Measurements from ENCODE around the gene GAS6. TPM values are rescaled to one million over a fixed set of nuclear protein-coding genes. Genes with fewer than 3 reads are reported as not detected.

The GAS6 gene
- total and polyA plus RNA-seq, 2 donors (not counting 3 experiments of a cell fraction or from before 2014, with no cell fraction given), result 69.2 to 109 TPM

GRCh38 chr13:113900646-113901045, 36.8 kb upstream of the GAS6 start:
- H3K4me1 ChIP-seq (ENCODE audit: control insufficient read depth, extremely low read depth, insufficient read depth, low read length), result peaks cover 16% of the 10 kb centered on the region
- CTCF ChIA-PET, result interaction anchor here (1.5 kb wide), 1 partner anchor 36 kb away, joined by 3 read pairs; no protein-coding TSS in a partner anchor
- POLR2A ChIA-PET, result no interaction called here
- H3K36me3 ChIP-seq (ENCODE audit: control insufficient read depth in 2 of 2, extremely low read depth in 1 of 2, insufficient read depth in 2 of 2, low read length in 2 of 2), result no peaks in the 10 kb centered on the region
- FAIRE-seq, result no peak
- DNase-seq (ENCODE audit: low read depth, low spot score), result no peak
- dilution Hi-C loops (cut with MboI; ENCODE audit: extremely low pct_ligation_motif_present, low sequenced_read_pairs), result no loop called here
- no peak overlapping the region for H2AFZ ChIP-seq (ENCODE audit: low read depth, low read length)
- TF ChIP-seq POLR2A (IDR thresholded peaks at IDR 0.05; ENCODE audit: low read depth, low read length), result no peak
- no peak for TF ChIP-seq MYC (IDR thresholded peaks at IDR 0.05; ENCODE audit: low read depth, low read length)
- no peak for TF ChIP-seq MAX (IDR thresholded peaks at IDR 0.05; ENCODE audit: insufficient read depth, insufficient read length)
- no peak for TF ChIP-seq JUN (IDR thresholded peaks at IDR 0.05; ENCODE audit: borderline replicate concordance, insufficient read depth, insufficient read length, low read depth)
- H3K27ac ChIP-seq (ENCODE audit: insufficient read depth, low read depth, low read length), result no peak overlapping the region
- intact Hi-C loops (cut with micrococcal nuclease), result no loop called here
- no peaks in the 10 kb centered on the region for H3K27me3 ChIP-seq (ENCODE audit: control insufficient read depth in 2 of 2, insufficient read depth in 2 of 2, low read length in 2 of 2)
- no peaks in the 10 kb centered on the region for H3K9me1 ChIP-seq (replicated peaks; ENCODE audit: control insufficient read depth, extremely low read depth, insufficient read depth, low read length)
- no peak overlapping the region for H3K9ac ChIP-seq (replicated peaks; ENCODE audit: extremely low read depth, insufficient read depth, low read length)
- no TSS peak for BruUV-seq (replicated peaks)
- H3K4me3 ChIP-seq (replicated peaks in 1 of 3; ENCODE audit: insufficient read depth in 1 of 3, low read depth in 1 of 3, low read length in 3 of 3), result no peak overlapping the region
- H3K9me3 ChIP-seq (replicated peaks; ENCODE audit: control insufficient read depth, insufficient read depth, low read length), result no peaks in the 10 kb centered on the region
- no peaks in the 10 kb centered on the region for H3K79me2 ChIP-seq (ENCODE audit: control insufficient read depth, insufficient read depth, low read length)
- H3K4me2 ChIP-seq (ENCODE audit: insufficient read depth, low read length), result no peak overlapping the region
- no peaks in the 10 kb centered on the region for H4K20me1 ChIP-seq (replicated peaks; ENCODE audit: control insufficient read depth, extremely low read depth, insufficient read depth, low read length)

- FAIRE-seq (no peak), DNase-seq (ENCODE audit: low read depth, low spot score) (no peak)
- dilution Hi-C loops (cut with MboI; ENCODE audit: extremely low pct_ligation_motif_present, low sequenced_read_pairs), result no loop called here
- H3K36me3 ChIP-seq (ENCODE audit: control insufficient read depth in 2 of 2, extremely low read depth in 1 of 2, insufficient read depth in 2 of 2, low read length in 2 of 2), result no peaks in the 10 kb centered on the region
- intact Hi-C loops (cut with micrococcal nuclease), result no loop called here
- CTCF ChIA-PET, result no interaction called here
- BruUV-seq (replicated peaks), result no TSS peak
- H3K79me2 ChIP-seq (ENCODE audit: control insufficient read depth, insufficient read depth, low read length), result no peaks in the 10 kb centered on the region
- no peaks in the 10 kb centered on the region for H3K9me1 ChIP-seq (replicated peaks; ENCODE audit: control insufficient read depth, extremely low read depth, insufficient read depth, low read length)
- H3K27me3 ChIP-seq (ENCODE audit: control insufficient read depth in 2 of 2, insufficient read depth in 2 of 2, low read length in 2 of 2), result no peaks in the 10 kb centered on the region
- POLR2A ChIA-PET, result no interaction called here
- H3K27ac ChIP-seq (ENCODE audit: insufficient read depth, low read depth, low read length), result no peak overlapping the region
- no peak overlapping the region for H3K4me3 ChIP-seq (replicated peaks in 1 of 3; ENCODE audit: insufficient read depth in 1 of 3, low read depth in 1 of 3, low read length in 3 of 3)
- TF ChIP-seq POLR2AphosphoS5 (IDR thresholded peaks at IDR 0.05; ENCODE audit: insufficient read depth, low read depth, low read length) (no peak), EZH2 (IDR thresholded peaks at IDR 0.05; ENCODE audit: borderline replicate concordance, low read depth, low read length, severe bottlenecking) (no peak), MAX (IDR thresholded peaks at IDR 0.05; ENCODE audit: insufficient read depth, insufficient read length) (no peak), FOS (IDR thresholded peaks at IDR 0.05; ENCODE audit: borderline replicate concordance, insufficient read depth, low read length) (no peak), MYC (IDR thresholded peaks at IDR 0.05; ENCODE audit: low read depth, low read length) (no peak), POLR2A (IDR thresholded peaks at IDR 0.05; ENCODE audit: low read depth, low read length) (no peak), CTCF (IDR thresholded peaks at IDR 0.05; ENCODE audit: extremely low read depth in 1 of 2, insufficient read depth in 1 of 2, low read depth in 1 of 2, low read length in 2 of 2) (no peak), GATA2 (IDR thresholded peaks at IDR 0.05; ENCODE audit: insufficient read depth, insufficient read length, low read depth, low read length) (no peak)
- no peak overlapping the region for H3K9ac ChIP-seq (replicated peaks; ENCODE audit: extremely low read depth, insufficient read depth, low read length)
- H4K20me1 ChIP-seq (replicated peaks; ENCODE audit: control insufficient read depth, extremely low read depth, insufficient read depth, low read length), result no peaks in the 10 kb centered on the region
- H2AFZ ChIP-seq (ENCODE audit: low read depth, low read length), result no peak overlapping the region
- H3K4me2 ChIP-seq (ENCODE audit: insufficient read depth, low read length), result no peak overlapping the region
- no peaks in the 10 kb centered on the region for H3K9me3 ChIP-seq (replicated peaks; ENCODE audit: control insufficient read depth, insufficient read depth, low read length)
- peaks cover 22% of the 10 kb centered on the region for H3K4me1 ChIP-seq (ENCODE audit: control insufficient read depth, extremely low read depth, insufficient read depth, low read length)
These were observed 34.5 kb upstream of the GAS6 start for GRCh38 chr13:113898391-113898790.

Data from endothelial cell of umbilical vein (primary cell).